GM18502 (cell line): ENCODE results near the gene ZNF385B.

Source experiments
- ATAC-seq: cut with Tn5 transposase; IDR thresholded peaks from one replicate; pipeline ENCODE4 v1.9.1; 2021; ENCODE audit warnings: mild to moderate bottlenecking; ENCODE audit not compliant: unreplicated experiment, poor library complexity

Gene ZNF385B

DNA sequence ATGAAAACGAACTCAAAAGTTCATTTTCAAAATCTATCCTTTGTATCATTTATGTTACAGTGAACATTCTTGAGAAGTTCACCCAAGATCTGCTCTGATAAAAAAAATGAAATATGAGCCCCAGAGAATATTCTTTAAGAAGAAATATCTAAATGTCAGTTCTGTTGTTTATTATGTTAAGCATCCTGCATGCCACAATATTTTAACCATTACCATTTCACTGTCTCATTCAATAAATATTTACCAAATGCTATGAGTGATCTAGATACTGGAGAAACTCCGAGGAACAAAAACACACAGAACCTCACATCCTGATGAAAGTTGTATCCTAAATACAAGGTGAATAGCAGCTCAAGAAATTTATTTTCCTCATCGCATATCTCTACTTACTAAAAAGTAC, 170.2 kb downstream of the ZNF385B start:
- no peak for ATAC-seq

- no peak for ATAC-seq
These were observed 174.6 kb downstream of the ZNF385B start for GRCh38 chr2:179686718-179687342.

- ATAC-seq: no peak
These were observed 175.3 kb downstream of the ZNF385B start for GRCh38 chr2:179686069-179686468.

DNA sequence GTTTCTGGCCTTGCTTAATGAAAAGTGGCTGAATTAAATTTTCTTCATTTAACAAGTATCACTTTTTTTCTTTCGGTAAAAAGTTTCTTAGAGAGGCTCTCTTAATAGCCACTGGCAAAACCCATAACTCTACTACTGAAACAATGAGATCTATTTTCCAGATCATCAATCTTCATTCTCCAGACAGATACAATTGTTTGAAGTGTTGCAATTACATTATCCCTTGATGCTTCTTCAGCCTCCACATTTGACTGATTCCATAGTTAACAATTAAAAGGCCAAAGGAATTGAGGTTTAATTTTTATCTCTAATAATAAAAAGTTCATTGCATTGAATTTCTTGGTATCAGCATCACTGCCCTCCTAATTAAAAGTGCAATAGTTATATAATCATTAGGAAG, 176.3 kb downstream of the ZNF385B start:
- ATAC-seq: no peak

- ATAC-seq: peak; percentile 64
These were observed 178.7 kb downstream of the ZNF385B start for GRCh38 chr2:179682756-179683155.

- ATAC-seq: no peak
These were observed 183.5 kb downstream of the ZNF385B start for GRCh38 chr2:179677746-179678505.

DNA sequence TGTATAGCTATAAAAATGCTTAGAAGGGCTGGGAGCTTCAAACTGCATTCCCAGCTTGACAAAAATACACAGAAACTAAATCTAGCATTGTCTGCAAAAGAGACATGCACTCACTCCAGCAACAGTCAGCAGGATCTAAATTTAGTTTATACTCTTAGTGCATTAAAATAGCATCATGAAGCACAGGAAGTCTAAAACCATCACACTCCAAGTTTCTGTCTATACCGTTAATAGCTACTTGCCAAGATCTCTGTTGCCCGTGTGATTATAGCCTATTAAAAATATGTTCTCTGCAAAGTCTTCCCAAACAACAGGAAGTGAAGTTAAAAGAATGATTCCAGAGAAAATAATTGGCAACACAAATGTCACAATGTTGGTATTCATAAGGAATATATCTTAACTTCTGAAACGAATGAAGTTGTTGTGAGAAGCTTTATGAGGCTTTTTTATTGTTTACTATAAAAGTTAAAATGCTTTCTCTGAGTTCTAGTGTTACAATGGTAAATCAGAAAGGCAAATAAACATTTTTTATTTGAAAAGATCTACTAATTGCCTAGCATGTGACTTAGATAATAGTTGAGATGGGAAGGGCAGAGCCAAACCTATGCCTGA, 184.2 kb downstream of the ZNF385B start:
- no peak for ATAC-seq

DNA sequence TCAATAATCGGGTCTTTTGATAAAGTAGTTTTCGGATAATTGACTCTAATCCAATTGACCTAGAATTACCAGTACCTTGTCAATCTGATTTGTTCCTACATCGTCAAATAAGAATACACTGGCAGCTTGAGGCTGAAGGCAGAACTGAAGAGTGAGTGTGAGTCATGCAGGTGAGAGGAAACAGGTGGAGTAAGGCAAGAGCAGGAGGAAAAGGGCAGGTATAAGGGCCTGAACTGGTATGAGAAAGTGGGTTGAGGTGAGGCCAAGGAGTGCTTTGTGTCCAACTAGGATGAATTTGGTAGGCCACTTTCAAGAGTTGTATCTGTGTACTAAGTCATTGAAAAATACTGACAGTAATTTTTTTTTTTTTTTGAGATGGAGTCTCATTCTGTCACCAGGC, 186.0 kb downstream of the ZNF385B start:
- ATAC-seq: no peak

GRCh38 chr2:179671043-179671981, 190.1 kb downstream of the ZNF385B start:
- ATAC-seq: no peak

- no peak for ATAC-seq
These were observed 192.2 kb downstream of the ZNF385B start for GRCh38 chr2:179669196-179669595.

GRCh38 chr2:179664972-179665812, 196.2 kb downstream of the ZNF385B start:
- ATAC-seq: no peak

DNA sequence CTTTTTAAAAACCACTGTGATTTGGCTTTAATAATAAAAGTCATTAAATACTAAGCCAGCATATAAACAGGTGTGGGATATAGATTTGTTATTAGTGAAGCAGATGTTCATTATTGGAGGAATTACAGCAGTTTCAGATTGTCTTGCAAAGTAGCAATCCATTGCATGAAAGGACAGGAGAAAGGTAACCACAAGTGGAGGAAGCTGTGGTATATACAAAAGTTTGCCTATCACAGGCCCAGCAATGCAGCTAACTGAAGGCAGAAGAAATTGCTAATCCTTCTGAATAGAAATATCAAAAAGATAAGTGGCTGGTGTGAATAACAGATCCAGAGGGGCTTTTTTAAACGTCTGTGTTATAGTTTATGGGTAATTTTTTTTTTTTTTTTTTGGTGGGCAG, 199.4 kb downstream of the ZNF385B start:
- no peak for ATAC-seq

DNA sequence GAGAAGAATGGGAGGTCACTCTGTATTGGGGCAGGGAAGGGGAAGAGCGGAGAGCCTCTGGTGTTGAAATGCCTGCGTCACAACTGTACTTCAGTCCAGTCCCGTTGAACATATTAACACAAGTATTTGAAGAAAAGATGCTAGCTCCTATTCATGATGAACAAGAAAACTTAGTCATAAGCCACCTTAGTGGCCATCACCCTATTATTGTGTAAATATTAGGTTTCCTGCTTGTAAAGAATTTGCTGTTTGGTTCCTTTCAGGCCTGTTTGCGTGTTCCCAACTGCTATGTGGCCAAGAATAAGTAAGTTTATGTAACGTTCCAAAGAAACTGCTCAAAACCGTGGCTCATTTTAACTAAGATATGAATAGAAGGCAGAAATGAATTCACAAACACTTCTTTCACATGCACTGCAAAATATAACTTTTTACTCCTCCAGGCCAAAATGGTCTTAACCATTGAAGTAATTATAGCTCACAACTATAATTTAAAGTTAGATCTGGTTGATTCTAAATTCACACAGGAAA, 204.3 kb downstream of the ZNF385B start:
- ATAC-seq: no peak

DNA sequence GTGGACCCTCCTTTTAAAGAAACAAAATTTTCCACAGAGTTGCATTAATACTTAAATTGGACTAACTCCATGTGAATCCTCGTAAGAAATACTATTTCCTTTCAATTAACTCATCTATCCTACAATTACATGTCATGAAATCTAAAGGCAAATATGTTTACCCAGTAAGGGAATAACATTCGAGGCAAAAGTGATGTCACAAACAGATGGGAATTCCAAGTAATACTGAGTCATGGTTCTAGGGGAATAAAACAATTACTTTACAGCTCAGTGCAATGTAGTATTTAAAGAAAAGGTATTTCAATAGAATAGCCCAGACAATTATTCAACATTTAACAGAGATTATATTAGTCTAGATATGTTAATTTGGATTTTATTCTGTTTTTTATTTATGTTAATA, 205.8 kb downstream of the ZNF385B start:
- ATAC-seq: no peak

DNA sequence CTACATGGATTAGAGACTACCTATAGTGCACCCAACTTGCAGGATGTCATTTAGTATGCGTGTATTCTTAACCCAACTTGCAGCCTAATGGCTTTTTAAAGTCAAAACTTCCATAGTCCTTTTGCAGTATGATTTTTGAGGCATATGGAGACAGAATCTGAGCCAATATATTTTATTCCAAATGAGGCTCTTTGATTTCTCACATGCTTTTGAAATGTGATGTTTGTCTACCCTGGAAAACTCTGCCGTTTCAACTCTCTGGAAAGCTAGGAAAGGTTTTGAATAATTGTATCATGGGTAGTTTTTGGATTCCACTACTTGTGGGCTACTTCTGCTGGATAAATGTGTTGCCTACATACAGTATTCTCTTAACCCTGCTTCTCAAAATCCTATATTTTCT, 206.6 kb downstream of the ZNF385B start:
- ATAC-seq: no peak

- no peak for ATAC-seq
These were observed 209.1 kb downstream of the ZNF385B start for GRCh38 chr2:179652296-179652695.

- ATAC-seq: no peak
These were observed 211.0 kb downstream of the ZNF385B start for GRCh38 chr2:179650420-179650819.

DNA sequence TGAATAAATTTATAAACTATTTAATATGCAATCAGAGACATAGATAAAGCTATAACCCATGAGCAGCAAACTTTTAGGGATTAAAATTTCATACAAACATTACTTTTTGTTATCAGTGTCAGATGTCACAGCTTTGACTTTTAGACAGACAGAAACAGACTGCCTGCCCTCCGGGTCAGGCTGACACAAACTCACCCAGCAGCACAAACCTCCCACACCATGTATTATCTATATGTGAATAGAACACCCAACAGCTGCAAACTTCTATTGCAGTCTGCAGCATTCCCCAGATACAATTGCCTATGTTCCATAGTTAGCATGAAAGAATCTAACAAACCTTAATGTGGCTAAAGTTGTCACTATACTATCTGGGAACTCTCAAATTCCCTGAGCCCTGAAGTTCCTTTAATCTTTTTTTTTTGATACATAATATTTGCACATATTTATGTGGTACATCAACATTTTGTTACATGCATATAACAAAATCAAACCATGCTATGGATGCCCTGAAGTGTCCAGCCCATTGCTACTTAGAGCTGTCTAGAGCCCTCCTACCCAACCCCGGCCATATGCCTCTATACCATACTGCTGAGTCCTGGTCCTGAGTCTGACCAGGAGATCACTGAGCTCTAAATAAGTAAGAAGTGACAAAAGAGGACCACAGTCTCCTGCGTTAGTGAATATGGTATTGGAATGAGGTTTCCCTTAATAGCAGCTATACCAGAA, 214.4 kb downstream of the ZNF385B start:
- ATAC-seq: no peak
